OCI-LY7 (cell line): ENCODE results near the gene EGR4. TPM values are rescaled to one million over a fixed set of nuclear protein-coding genes. Genes with fewer than 3 reads are reported as not detected.

Source experiments
- BruUV-seq: library from RNA; stranded (reverse); fragments of 400-500 nt; replicated peaks from 2 replicates; lab custom pipeline; 2021; lab: Mats Ljungman, UMichigan
- CTCF ChIA-PET: fragments of 300-600 bp; sonication (Branson Sonifier 250); formaldehyde crosslinking; loops from one replicate; lab custom pipeline; 2022; ENCODE audit warnings: antibody characterized with exemption; ENCODE audit not compliant: unreplicated experiment; lab: Charles Lee
- POLR2A ChIA-PET: fragments of 300-600 bp; sonication (Branson Sonifier 250); formaldehyde crosslinking; loops from one replicate; lab custom pipeline; 2022; ENCODE audit warnings: antibody characterized with exemption; lab: Charles Lee
- DNase-seq: peaks from one replicate; pipeline ENCODE4 v3.0.0-alpha.2; 2015; ENCODE audit warnings: low spot score
- H2AFZ ChIP-seq: fragments of 200-600 bp; sonication (generic), shearing (Covaris generic); 2 replicates; pipeline ENCODE4 v1.6.1; 2014; ENCODE audit warnings: mild to moderate bottlenecking, antibody characterized with exemption, low read length, moderate library complexity
- H3K27ac ChIP-seq: fragments of 200-600 bp; sonication (generic); 2 replicates; pipeline ENCODE4 v1.5.1; 2014; ENCODE audit warnings: mixed run types, low read depth, mild to moderate bottlenecking, moderate library complexity, low read length, inconsistent platforms; ENCODE audit not compliant: poor library complexity, severe bottlenecking
- H3K36me3 ChIP-seq: fragments of 200-600 bp; sonication (generic); 2 replicates; pipeline ENCODE4 v1.6.1; 2014; ENCODE audit warnings: mild to moderate bottlenecking, antibody characterized with exemption, low read length, moderate library complexity, mixed read lengths; ENCODE audit not compliant: insufficient read depth
- H3K4me1 ChIP-seq: fragments of 200-600 bp; sonication (generic); 2 replicates; pipeline ENCODE4 v1.5.1; 2014; ENCODE audit warnings: mild to moderate bottlenecking, low read length; ENCODE audit not compliant: insufficient read depth, poor library complexity, severe bottlenecking
- H3K4me2 ChIP-seq: fragments of 200-600 bp; sonication (generic); 2 replicates; pipeline ENCODE4 v1.6.1; 2014; ENCODE audit warnings: mild to moderate bottlenecking, low read length
- H3K4me3 ChIP-seq: fragments of 200-600 bp; sonication (generic); 2 replicates; pipeline ENCODE4 v1.5.1; 2014; ENCODE audit warnings: mild to moderate bottlenecking, low read depth, low read length; ENCODE audit not compliant: poor library complexity, severe bottlenecking
- H3K79me2 ChIP-seq: fragments of 200-600 bp; sonication (generic); 2 replicates; pipeline ENCODE4 v1.6.1; 2016; ENCODE audit warnings: low read depth, mild to moderate bottlenecking, low read length, moderate library complexity, mixed read lengths; ENCODE audit not compliant: insufficient read depth
- H3K9me2 ChIP-seq: fragments of 200-600 bp; sonication (generic); 2 replicates; pipeline ENCODE4 v1.6.1; 2016; ENCODE audit warnings: mild to moderate bottlenecking, low read length, mixed read lengths; ENCODE audit not compliant: insufficient read depth
- H3K9me3 ChIP-seq: fragments of 200-600 bp; sonication (generic); 2 replicates; pipeline ENCODE4 v1.6.1; 2014; ENCODE audit warnings: mild to moderate bottlenecking, mixed run types, low read length, mixed read lengths
- H4K20me1 ChIP-seq: fragments of 200-600 bp; sonication (generic); 2 replicates; pipeline ENCODE4 v1.6.1; 2014; ENCODE audit warnings: mild to moderate bottlenecking, antibody characterized with exemption, low read length, moderate library complexity, mixed read lengths; ENCODE audit not compliant: insufficient read depth
- EZH2phosphoT487 ChIP-seq: fragments of 200-600 bp; sonication (generic); IDR thresholded peaks from 2 replicates; pipeline ENCODE4 v1.6.1; 2018; ENCODE audit warnings: low read depth, borderline replicate concordance, mild to moderate bottlenecking, mixed run types, antibody characterized with exemption, low read length, moderate library complexity, mixed read lengths
- intact Hi-C: fragments of 100-400 bp; cut with micrococcal nuclease; formaldehyde crosslinking; loops from one replicate; pipeline ENCODE4 v1.10.0; 2022; ENCODE audit not compliant: unreplicated experiment
- total RNA-seq, 2 experiments: library from RNA; depleted of rRNA in 1 of 2; stranded (reverse); fragments of >200 nt in 1 of 2; shearing (Covaris generic) in 1 of 2; gene quantifications; 2 replicates each; pipeline ENCODE4 v1.2.3, GENCODE V29; 2014 to 2022
- TF ChIP-seq, protein P1 (sequence below): fragments of 200-600 bp; sonication (generic); conservative IDR thresholded peaks from 2 replicates; pipeline ENCODE4 v1.5.1; 2014; ENCODE audit warnings: mild to moderate bottlenecking, antibody characterized with exemption, low read length, moderate library complexity, mixed read lengths

Gene EGR4
- total RNA-seq, 2 experiments from 2014 or later, result not detected

DNA sequence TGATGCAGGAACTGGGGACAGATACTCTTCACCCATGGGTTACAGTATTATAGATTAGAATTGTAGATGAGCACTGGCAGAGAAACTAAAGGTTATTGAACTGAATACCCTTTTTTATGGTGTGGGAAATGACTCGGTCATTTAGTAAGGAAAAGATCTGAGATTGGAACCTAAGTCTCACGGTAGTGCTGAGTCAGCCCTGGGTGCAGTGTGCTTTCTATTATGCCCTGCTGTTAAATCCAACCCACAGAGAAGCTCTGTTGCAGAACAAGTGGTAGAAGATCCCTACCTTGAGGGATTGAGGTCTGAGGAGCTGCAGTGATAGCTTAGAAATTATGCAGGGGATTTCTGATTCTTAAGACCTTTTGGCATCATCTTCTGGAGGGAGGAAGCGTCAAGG, 46.5 kb downstream of the EGR4 start:
- Histone ChIP-seq H3K36me3 (peaks cover 97% of the 10 kb centered on the region), H3K9me3 (no peaks in the 10 kb centered on the region), H3K4me3 (no peak overlapping the region), H3K4me2 (no peak overlapping the region), H4K20me1 (peaks cover 18% of the 10 kb centered on the region), H2AFZ (no peak overlapping the region), H3K9me2 (no peaks in the 10 kb centered on the region), H3K4me1 (no peaks in the 10 kb centered on the region), H3K79me2 (peaks cover 15% of the 10 kb centered on the region; the same call in 1 of the 2 replicates), H3K27ac (no peak overlapping the region)
- BruUV-seq, result no TSS peak
- TF ChIP-seq EZH2phosphoT487, result no peak
- TF ChIP-seq, protein P1, sequence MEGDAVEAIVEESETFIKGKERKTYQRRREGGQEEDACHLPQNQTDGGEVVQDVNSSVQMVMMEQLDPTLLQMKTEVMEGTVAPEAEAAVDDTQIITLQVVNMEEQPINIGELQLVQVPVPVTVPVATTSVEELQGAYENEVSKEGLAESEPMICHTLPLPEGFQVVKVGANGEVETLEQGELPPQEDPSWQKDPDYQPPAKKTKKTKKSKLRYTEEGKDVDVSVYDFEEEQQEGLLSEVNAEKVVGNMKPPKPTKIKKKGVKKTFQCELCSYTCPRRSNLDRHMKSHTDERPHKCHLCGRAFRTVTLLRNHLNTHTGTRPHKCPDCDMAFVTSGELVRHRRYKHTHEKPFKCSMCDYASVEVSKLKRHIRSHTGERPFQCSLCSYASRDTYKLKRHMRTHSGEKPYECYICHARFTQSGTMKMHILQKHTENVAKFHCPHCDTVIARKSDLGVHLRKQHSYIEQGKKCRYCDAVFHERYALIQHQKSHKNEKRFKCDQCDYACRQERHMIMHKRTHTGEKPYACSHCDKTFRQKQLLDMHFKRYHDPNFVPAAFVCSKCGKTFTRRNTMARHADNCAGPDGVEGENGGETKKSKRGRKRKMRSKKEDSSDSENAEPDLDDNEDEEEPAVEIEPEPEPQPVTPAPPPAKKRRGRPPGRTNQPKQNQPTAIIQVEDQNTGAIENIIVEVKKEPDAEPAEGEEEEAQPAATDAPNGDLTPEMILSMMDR, result no peak
- POLR2A ChIA-PET, result interaction anchor here (0.7 to 1.8 kb wide), 6 partner anchors 9 to 139 kb away, joined by 3 to 5 read pairs (median 4); partner anchors contain the start of genes ALMS1, CCT7 and PRADC1
- DNase-seq, result no peak
- intact Hi-C loops, result no loop called here
- CTCF ChIA-PET, result no interaction called here

DNA sequence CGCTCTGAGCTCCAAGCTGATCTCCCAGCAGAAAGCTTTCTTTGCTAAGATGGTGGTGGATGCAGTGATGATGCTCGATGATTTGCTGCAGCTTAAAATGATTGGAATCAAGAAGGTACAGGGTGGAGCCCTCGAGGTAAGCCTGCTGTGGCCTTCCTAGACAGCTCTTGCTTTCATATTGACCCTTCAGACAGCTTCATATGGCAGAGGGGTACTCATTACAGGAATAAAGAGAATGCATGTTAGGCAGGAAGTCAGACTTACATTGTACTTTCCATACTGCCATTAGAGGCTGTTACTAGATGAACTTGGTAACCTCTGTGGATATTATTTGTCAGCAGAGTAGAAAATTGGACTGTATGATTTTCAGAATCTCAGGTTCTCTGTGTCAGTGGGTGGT, 48.8 kb downstream of the EGR4 start:
- H4K20me1 ChIP-seq, result peaks cover 27% of the 10 kb centered on the region; the same call in 1 of the 2 replicates
- TF ChIP-seq, protein P1, result no peak
- no peak for TF ChIP-seq EZH2phosphoT487
- CTCF ChIA-PET, result no interaction called here

DNA sequence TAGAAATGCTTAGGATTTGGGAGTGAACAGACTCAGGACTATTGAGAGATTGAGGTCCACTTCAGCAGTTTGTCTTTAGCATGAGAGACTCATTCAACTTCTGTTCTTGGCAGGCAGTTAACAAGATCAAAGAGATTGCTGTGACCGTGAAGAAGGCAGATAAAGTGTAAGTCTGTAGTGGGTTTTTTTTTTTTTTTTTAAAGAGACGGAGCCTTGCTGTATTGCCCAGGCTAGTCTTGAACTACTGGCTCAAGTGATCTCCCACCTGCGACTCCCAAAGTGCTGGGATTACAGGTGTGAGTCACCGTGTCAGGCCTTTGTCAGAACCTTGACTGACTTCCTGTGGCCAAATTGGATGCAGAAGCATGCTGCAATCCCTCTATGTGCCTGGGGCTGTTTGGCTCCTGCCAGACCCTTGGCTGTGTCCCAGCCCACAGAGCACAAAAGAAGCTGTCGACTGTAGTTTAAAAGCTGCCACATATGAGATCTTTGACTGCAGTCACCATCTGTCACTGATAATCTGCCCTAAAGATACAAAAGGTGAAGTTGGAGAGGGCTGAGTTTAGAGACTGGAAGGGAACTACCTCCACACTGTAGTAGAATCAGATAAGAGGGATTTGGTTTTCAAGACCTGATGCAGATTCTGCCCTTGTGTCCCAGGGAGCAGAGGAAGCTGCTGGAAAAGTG, 49.3 kb downstream of the EGR4 start:
- peaks cover 27% of the 10 kb centered on the region for H4K20me1 ChIP-seq
- peaks cover 98% of the 10 kb centered on the region for H3K36me3 ChIP-seq
- no peak overlapping the region for H3K4me2 ChIP-seq
- peaks cover 40% of the 10 kb centered on the region for H3K79me2 ChIP-seq
- DNase-seq, result no peak
- intact Hi-C loops, result no loop called here
- BruUV-seq, result no TSS peak
- no peak overlapping the region for H3K4me3 ChIP-seq
- H2AFZ ChIP-seq, result no peak overlapping the region
- TF ChIP-seq, protein P1, result no peak
- no peak for TF ChIP-seq EZH2phosphoT487
- no peak overlapping the region for H3K27ac ChIP-seq
- H3K4me1 ChIP-seq, result no peaks in the 10 kb centered on the region
- POLR2A ChIA-PET, result interaction anchor here (1.3 to 1.5 kb wide), 2 partner anchors 11 to 29 kb away, joined by 3 to 7 read pairs; partner anchors contain the start of gene PRADC1
- CTCF ChIA-PET, result no interaction called here
- H3K9me3 ChIP-seq, result no peaks in the 10 kb centered on the region
- H3K9me2 ChIP-seq, result no peaks in the 10 kb centered on the region

More for the DNA sequence above, 48.8 kb downstream of the EGR4 start:
- DNase-seq, result no peak
- Histone ChIP-seq H3K9me3 (no peaks in the 10 kb centered on the region), H3K4me3 (no peak overlapping the region), H3K4me2 (no peak overlapping the region), H2AFZ (no peak overlapping the region), H3K36me3 (peaks cover 98% of the 10 kb centered on the region), H3K79me2 (peaks cover 35% of the 10 kb centered on the region), H3K9me2 (no peaks in the 10 kb centered on the region), H3K27ac (no peak overlapping the region), H3K4me1 (no peaks in the 10 kb centered on the region)
- intact Hi-C loops, result no loop called here
- POLR2A ChIA-PET, result interaction anchor here (1.5 kb wide), 1 partner anchor 12 kb away, joined by 7 read pairs; the partner anchor contains the start of gene PRADC1
- no TSS peak for BruUV-seq
